Endothelial cell of umbilical vein (primary cell): ENCODE results near the gene ELP4. TPM values are rescaled to one million over a fixed set of nuclear protein-coding genes. Genes with fewer than 3 reads are reported as not detected.

Source experiments
- BruUV-seq: library from RNA; stranded (reverse); fragments of 400-500 nt; replicated peaks from 2 replicates; lab custom pipeline; 2021; lab: Mats Ljungman, UMichigan
- CTCF ChIA-PET: fragments of 300-600, 350-600 bp; sonication (Branson Sonifier 250); formaldehyde crosslinking; loops from one replicate; lab custom pipeline; 2021; ENCODE audit warnings: antibody characterized with exemption, inconsistent platforms; lab: Charles Lee
- POLR2A ChIA-PET: fragments of 300-600, 350-600 bp; sonication (Branson Sonifier 250); formaldehyde crosslinking; loops from one replicate; lab custom pipeline; 2021; ENCODE audit warnings: antibody characterized with exemption, inconsistent platforms; lab: Charles Lee
- DNase-seq: peaks from one replicate; pipeline ENCODE4 v3.0.0-alpha.2; 2011; ENCODE audit warnings: low read depth, low spot score
- FAIRE-seq: peaks from 2 replicates; lab custom pipeline; 2011; peaks lifted over from hg19 to GRCh38; lab: Jason Lieb, UNC
- H2AFZ ChIP-seq: 2 replicates; pipeline ENCODE4 v1.6.0; 2012; ENCODE audit warnings: low read depth, low read length, control low read depth, inconsistent platforms
- H3K27ac ChIP-seq: 2 replicates; pipeline ENCODE4 v1.5.1; 2011; ENCODE audit warnings: low read depth, mild to moderate bottlenecking, control low read depth, low read length, moderate library complexity; ENCODE audit not compliant: insufficient read depth
- H3K27me3 ChIP-seq, 2 experiments: 2 replicates each; pipeline versions ENCODE4 v1.6.0 to v1.6.1; 2011; ENCODE audit warnings: low read length in 2 of 2, mixed read lengths in 1 of 2; ENCODE audit not compliant: control insufficient read depth in 2 of 2, insufficient read depth in 2 of 2
- H3K36me3 ChIP-seq, 2 experiments: 2 replicates in 1 of 2; 3 replicates in 1 of 2; pipeline ENCODE4 v1.5.1; 2011; ENCODE audit warnings: low read length in 2 of 2, mild to moderate bottlenecking in 1 of 2, moderate library complexity in 1 of 2; ENCODE audit not compliant: control insufficient read depth in 2 of 2, insufficient read depth in 2 of 2; ENCODE audit errors: extremely low read depth in 1 of 2
- H3K4me1 ChIP-seq: 3 replicates; pipeline ENCODE4 v1.5.1; 2011; ENCODE audit warnings: mild to moderate bottlenecking, low read length; ENCODE audit not compliant: control insufficient read depth, insufficient read depth; ENCODE audit errors: extremely low read depth
- H3K4me2 ChIP-seq: 2 replicates; pipeline ENCODE4 v1.6.1; 2011; ENCODE audit warnings: low read length, control low read depth, mixed read lengths; ENCODE audit not compliant: insufficient read depth
- H3K4me3 ChIP-seq, 3 experiments: fragments of 200-600 bp in 1 of 3; sonication (generic), shearing (Covaris generic) in 1 of 3; replicated peaks in 1 of 3; 2 replicates each; pipeline ENCODE4 v1.5.1; 2011 to 2016; ENCODE audit warnings: control low read depth in 3 of 3, low read length in 3 of 3, mild to moderate bottlenecking in 2 of 3, inconsistent platforms in 1 of 3, low read depth in 1 of 3, moderate library complexity in 1 of 3; ENCODE audit not compliant: insufficient read depth in 1 of 3
- H3K79me2 ChIP-seq: 2 replicates; pipeline ENCODE4 v1.6.0; 2012; ENCODE audit warnings: low read length, inconsistent platforms; ENCODE audit not compliant: control insufficient read depth, insufficient read depth
- H3K9ac ChIP-seq: replicated peaks from 2 replicates; pipeline ENCODE3; 2011; ENCODE audit warnings: low read length, control low read depth; ENCODE audit not compliant: insufficient read depth; ENCODE audit errors: extremely low read depth
- H3K9me1 ChIP-seq: replicated peaks from 3 replicates; pipeline ENCODE4 v1.6.0; 2011; ENCODE audit warnings: mild to moderate bottlenecking, low read length; ENCODE audit not compliant: control insufficient read depth, insufficient read depth; ENCODE audit errors: extremely low read depth
- H3K9me3 ChIP-seq: replicated peaks from 2 replicates; pipeline ENCODE4 v1.5.1; 2012; ENCODE audit warnings: low read length, inconsistent platforms; ENCODE audit not compliant: control insufficient read depth, insufficient read depth
- H4K20me1 ChIP-seq: replicated peaks from 2 replicates; pipeline ENCODE3; 2011; ENCODE audit warnings: mild to moderate bottlenecking, low read length; ENCODE audit not compliant: control insufficient read depth, insufficient read depth; ENCODE audit errors: extremely low read depth
- GATA2 ChIP-seq: IDR thresholded peaks from 2 replicates; pipeline ENCODE4 v1.7.0; 2011; ENCODE audit warnings: low read depth, mild to moderate bottlenecking, moderate library complexity, mixed read lengths, low read length; ENCODE audit not compliant: insufficient read length, insufficient read depth
- MAX ChIP-seq: IDR thresholded peaks from 2 replicates; pipeline ENCODE4 v1.6.1; 2011; ENCODE audit not compliant: insufficient read depth, insufficient read length
- MYC ChIP-seq: IDR thresholded peaks from one replicate; pipeline ENCODE4 v1.6.1; 2011; ENCODE audit warnings: mild to moderate bottlenecking, low read depth, low read length
- POLR2A ChIP-seq: IDR thresholded peaks from 2 replicates; pipeline ENCODE4 v1.6.1; 2012; ENCODE audit warnings: low read depth, mild to moderate bottlenecking, control low read depth, low read length
- dilution Hi-C: fragments of 300-500 bp; cut with MboI; formaldehyde crosslinking; loops from one replicate; pipeline ENCODE4 v1.15.0; 2019; ENCODE audit warnings: low sequenced_read_pairs; ENCODE audit not compliant: extremely low pct_ligation_motif_present
- intact Hi-C: fragments of 100-400 bp; cut with micrococcal nuclease; formaldehyde crosslinking; loops from one replicate; pipeline ENCODE4 v1.10.0; 2022
- polyA plus RNA-seq, 4 experiments: library from polyadenylated mRNA; depleted of rRNA in 3 of 4; stranded (reverse) in 3 of 4; unstranded in 1 of 4; fragments of >200 nt; gene quantifications; 2 replicates each; pipeline versions ENCODE4 v1.2.1 to v1.2.3, GENCODE V29; 2011 to 2012; ENCODE audit warnings: missing spikeins in 1 of 4
- total RNA-seq: library from RNA; stranded (reverse); gene quantifications from 2 replicates; pipeline ENCODE4 v1.2.3, GENCODE V29; 2021

Gene ELP4
- total and polyA plus RNA-seq, 2 donors (not counting 3 experiments of a cell fraction or from before 2014, with no cell fraction given) = 11.6 to 16.3 TPM

GRCh38 chr11:31610544-31610943, 101.0 kb downstream of the ELP4 start:
- FAIRE-seq = no peak
- TF ChIP-seq MYC (no peak), GATA2 (no peak), MAX (no peak), POLR2A (no peak)
- BruUV-seq = no TSS peak
- no peak overlapping the region for H3K4me2 ChIP-seq
- ChIA-PET CTCF (no interaction called here), POLR2A (no interaction called here)
- no peaks in the 10 kb centered on the region for H3K9me3 ChIP-seq
- H3K27ac ChIP-seq = no peak overlapping the region
- H2AFZ ChIP-seq = no peak overlapping the region
- H3K79me2 ChIP-seq = no peaks in the 10 kb centered on the region
- H3K4me3 ChIP-seq = no peak overlapping the region
- no peak for DNase-seq
- H3K36me3 ChIP-seq = no peaks in the 10 kb centered on the region
- intact Hi-C loops = no loop called here
- dilution Hi-C loops = no loop called here
- no peaks in the 10 kb centered on the region for H3K27me3 ChIP-seq
- H4K20me1 ChIP-seq = no peaks in the 10 kb centered on the region
- no peaks in the 10 kb centered on the region for H3K4me1 ChIP-seq
- H3K9me1 ChIP-seq = no peaks in the 10 kb centered on the region
- no peak overlapping the region for H3K9ac ChIP-seq

GRCh38 chr11:31617246-31617645, 107.7 kb downstream of the ELP4 start:
- no peak for TF ChIP-seq POLR2A
- H3K4me3 ChIP-seq = no peak overlapping the region
- intact Hi-C loops = no loop called here
- no TSS peak for BruUV-seq
- DNase-seq (no peak), FAIRE-seq (no peak)
- no peak overlapping the region for H2AFZ ChIP-seq
- no peaks in the 10 kb centered on the region for H3K79me2 ChIP-seq
- H3K9me3 ChIP-seq = no peaks in the 10 kb centered on the region
- no peaks in the 10 kb centered on the region for H4K20me1 ChIP-seq
- no peaks in the 10 kb centered on the region for H3K4me1 ChIP-seq
- no peaks in the 10 kb centered on the region for H3K36me3 ChIP-seq
- H3K4me2 ChIP-seq = no peak overlapping the region
- ChIA-PET POLR2A (no interaction called here), CTCF (interaction anchor here (0.7 kb wide), 1 partner anchor 20 kb away, joined by 4 read pairs; no protein-coding TSS in a partner anchor)
- no peak overlapping the region for H3K27ac ChIP-seq
- dilution Hi-C loops = no loop called here
- no peak overlapping the region for H3K9ac ChIP-seq
- H3K27me3 ChIP-seq = no peaks in the 10 kb centered on the region
- H3K9me1 ChIP-seq = no peaks in the 10 kb centered on the region
